HUES64 (cell line): ENCODE measurements around the gene RHEX.
A peak's percentile ranks its signal among the peaks of the same experiment; 100 is the strongest.

Source experiments
- H3K27ac ChIP-seq: 2 replicates; pipeline ENCODE4 v1.7.0; 2013; ENCODE audit warnings: low read depth, low read length, inconsistent platforms
- H3K27me3 ChIP-seq: 2 replicates; pipeline ENCODE4 v1.6.1; 2013; ENCODE audit warnings: mild to moderate bottlenecking, low read length; ENCODE audit not compliant: insufficient read depth
- H3K36me3 ChIP-seq: 2 replicates; pipeline ENCODE4 v1.6.1; 2013; ENCODE audit warnings: mild to moderate bottlenecking, low read length; ENCODE audit not compliant: insufficient read depth
- H3K4me1 ChIP-seq: 2 replicates; pipeline ENCODE4 v1.6.1; 2013; ENCODE audit warnings: mild to moderate bottlenecking, low read length, moderate library complexity; ENCODE audit not compliant: insufficient read depth
- H3K4me3 ChIP-seq: 2 replicates; pipeline ENCODE4 v1.5.1; 2013; ENCODE audit warnings: mild to moderate bottlenecking, low read length, moderate library complexity
- H3K9ac ChIP-seq: 2 replicates; pipeline ENCODE4 v1.6.1; 2013; ENCODE audit warnings: mild to moderate bottlenecking, low read depth, low read length
- H3K9me3 ChIP-seq: 2 replicates; pipeline ENCODE4 v1.6.1; 2013; ENCODE audit warnings: low read depth, low read length; ENCODE audit not compliant: insufficient read depth
- WGBS: fragments of 150-250, 120-280 bp; methylation state at CpG from one replicate; pipeline ENCODE4 v1.1.7; 2013; ENCODE audit warnings: missing lambda C conversion rate; 5-methylcytosine and 5-hydroxymethylcytosine counted together

RHEX gene

DNA sequence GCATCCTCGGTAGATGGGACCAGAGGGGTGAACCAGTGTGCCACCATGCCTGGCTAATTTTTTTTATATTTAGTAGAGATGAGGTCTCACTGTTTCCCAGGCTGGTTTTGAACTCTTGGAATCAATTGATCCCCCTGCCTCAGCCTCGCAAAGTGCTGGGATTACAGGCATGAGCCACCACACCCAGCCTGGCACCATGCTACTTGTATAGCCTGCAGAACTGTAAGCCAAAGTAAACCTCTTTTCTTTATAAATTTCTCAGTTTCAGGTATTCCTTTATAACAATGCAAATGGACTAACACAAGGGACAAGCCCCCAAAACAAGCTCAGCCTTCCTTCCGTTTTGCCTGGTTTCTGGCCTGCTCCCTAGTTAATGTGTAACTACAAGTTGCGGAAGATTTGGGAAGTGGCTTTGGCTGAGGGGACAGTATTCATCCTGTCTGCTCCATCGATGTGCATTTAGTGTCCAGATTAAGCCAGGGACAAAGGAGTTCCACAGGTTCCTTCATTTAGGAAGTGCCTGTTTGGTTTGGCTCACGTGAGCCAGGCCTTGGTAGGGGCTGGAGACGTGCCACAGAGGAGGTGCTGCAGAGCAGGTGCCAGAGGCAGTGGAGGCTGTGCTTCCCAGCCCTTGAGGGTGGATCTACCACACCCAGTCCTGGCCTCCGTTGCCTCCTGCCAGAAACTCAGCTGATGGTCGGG is 59.8 kb downstream of the RHEX start:
- Histone ChIP-seq H3K4me1 (0 out of 2 replicates have a peak, but pooled peaks cover 1% of the 10 kb centered on the region), H3K9ac (no peak overlapping the region), H3K36me3 (no peaks in the 10 kb centered on the region), H3K4me3 (no peak overlapping the region), H3K9me3 (no peaks in the 10 kb centered on the region), H3K27ac (no peak overlapping the region), H3K27me3 (peaks cover 22% of the 10 kb centered on the region)
- WGBS: 85% methylated on average over 9 of the region's 9 CpGs

- H3K36me3 ChIP-seq: no peaks in the 10 kb centered on the region
- 84% methylated on average over 6 of the region's 6 CpGs for WGBS
- H3K27me3 ChIP-seq: peaks cover 39% of the 10 kb centered on the region
- H3K27ac ChIP-seq: no peak overlapping the region
- H3K9ac ChIP-seq: no peak overlapping the region
- 0 out of 2 replicates have a peak, but pooled peaks cover 4% of the 10 kb centered on the region for H3K4me1 ChIP-seq
- H3K9me3 ChIP-seq: no peaks in the 10 kb centered on the region
- no peak overlapping the region for H3K4me3 ChIP-seq
These were observed 62.0 kb downstream of the RHEX start for GRCh38 chr1:206114692-206115640.

DNA sequence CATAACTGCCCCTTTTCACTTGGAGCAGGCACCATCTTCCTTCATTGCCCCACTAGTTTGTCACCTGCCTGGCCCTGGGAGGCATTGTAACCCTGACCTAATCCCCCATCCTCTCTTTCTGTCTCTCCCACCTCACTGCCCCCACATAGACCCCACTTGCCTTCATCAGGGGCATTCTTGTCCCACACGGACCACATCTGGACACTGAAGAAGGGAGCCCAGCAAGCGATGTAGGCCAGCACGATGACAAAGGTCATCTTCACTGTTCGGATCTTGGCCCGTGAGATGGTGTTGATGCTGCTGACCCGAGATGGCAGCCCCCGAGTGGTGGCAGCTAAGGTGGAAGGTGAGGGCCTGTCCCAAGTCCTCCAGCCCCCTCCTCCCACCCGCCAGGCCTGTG is 62.8 kb downstream of the RHEX start:
- Histone ChIP-seq H3K27me3 (peaks cover 39% of the 10 kb centered on the region), H3K36me3 (no peaks in the 10 kb centered on the region)

GRCh38 chr1:206116191-206116872 is 63.4 kb downstream of the RHEX start:
- H3K27me3 ChIP-seq: peaks cover 39% of the 10 kb centered on the region
- H3K9ac ChIP-seq: no peak overlapping the region
- peaks cover 8% of the 10 kb centered on the region; the same call in 1 of the 2 replicates for H3K9me3 ChIP-seq
- 0 out of 2 replicates have a peak, but pooled peaks cover 4% of the 10 kb centered on the region for H3K4me1 ChIP-seq
- WGBS: 93% methylated on average over 25 of the region's 25 CpGs
- H3K4me3 ChIP-seq: peak overlapping the region; percentile 60
- H3K27ac ChIP-seq: no peak overlapping the region
- no peaks in the 10 kb centered on the region for H3K36me3 ChIP-seq

More for the DNA sequence above, 62.8 kb downstream of the RHEX start:
- H3K9ac ChIP-seq: no peak overlapping the region
- H3K4me3 ChIP-seq: no peak overlapping the region
- peaks cover 2% of the 10 kb centered on the region; the same call in 1 of the 2 replicates for H3K9me3 ChIP-seq
- 97% methylated on average over 8 of the region's 8 CpGs for WGBS
- 0 out of 2 replicates have a peak, but pooled peaks cover 4% of the 10 kb centered on the region for H3K4me1 ChIP-seq
- no peak overlapping the region for H3K27ac ChIP-seq

- no peak overlapping the region for H3K27ac ChIP-seq
- 14% methylated on average over 5 of the region's 5 CpGs for WGBS
- H3K4me1 ChIP-seq: 0 out of 2 replicates have a peak, but pooled peaks cover 4% of the 10 kb centered on the region
- no peak overlapping the region for H3K9ac ChIP-seq
- no peaks in the 10 kb centered on the region for H3K36me3 ChIP-seq
- peak overlapping the region; percentile 60 for H3K4me3 ChIP-seq
- peaks cover 39% of the 10 kb centered on the region for H3K27me3 ChIP-seq
- H3K9me3 ChIP-seq: peaks cover 11% of the 10 kb centered on the region; the same call in 1 of the 2 replicates
These were observed 63.8 kb downstream of the RHEX start for GRCh38 chr1:206116873-206117150.

DNA sequence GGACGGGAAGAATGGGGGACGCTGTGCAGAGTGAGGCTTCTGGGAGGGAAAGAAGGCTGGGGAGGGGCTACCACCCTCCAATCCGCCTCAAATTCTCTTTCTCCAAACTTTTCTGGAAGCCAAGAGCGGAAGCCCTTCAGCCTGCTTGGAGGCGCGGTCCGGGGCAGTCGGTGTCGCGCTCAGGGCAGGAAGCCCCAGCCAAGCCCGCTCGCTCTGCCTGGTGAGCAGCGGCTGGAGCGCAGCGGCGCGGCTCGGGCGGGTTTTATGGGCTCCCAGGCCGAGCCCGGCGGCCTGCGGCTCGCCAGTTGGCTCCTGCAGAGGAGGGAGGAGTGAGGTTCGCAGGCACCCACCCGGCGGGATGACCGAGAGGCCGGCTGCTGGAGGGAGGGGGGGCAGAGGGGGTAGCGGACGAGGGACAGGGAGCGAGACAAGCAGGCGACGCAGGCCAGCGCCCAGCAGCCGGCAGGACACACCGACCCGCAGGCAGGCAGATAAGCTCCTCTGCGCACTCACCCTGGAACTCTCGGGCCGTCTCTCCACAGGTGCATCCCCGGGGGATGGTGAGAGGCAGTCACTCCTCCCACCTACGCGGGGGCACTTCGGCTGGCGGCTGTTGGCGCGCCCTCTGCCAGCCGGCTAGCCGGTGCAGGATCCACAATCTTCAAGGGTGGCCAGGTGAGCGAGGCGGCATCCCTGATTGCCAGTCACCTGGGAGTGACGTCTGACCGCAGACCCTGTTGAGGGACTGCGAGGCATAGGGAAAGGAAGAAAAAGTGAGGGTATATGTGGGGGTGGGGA is 64.4 kb downstream of the RHEX start, which contains the start of gene AVPR1B:
Gene AVPR1B, minus strand, starts transcription at position 238 of the 798 bp plus-strand sequence. CDS start 498 bp downstream, outside the sequence.
- H3K36me3 ChIP-seq: no peaks in the 10 kb centered on the region
- peaks cover 39% of the 10 kb centered on the region for H3K27me3 ChIP-seq
- 0 out of 2 replicates have a peak, but pooled peaks cover 4% of the 10 kb centered on the region for H3K4me1 ChIP-seq
- H3K9me3 ChIP-seq: peaks cover 11% of the 10 kb centered on the region; the same call in 1 of the 2 replicates
- H3K27ac ChIP-seq: no peak within 1 kb of the TSS
- 1% methylated on average over 55 of the region's 55 CpGs for WGBS
- peak within 1 kb of the TSS; percentile 60 for H3K4me3 ChIP-seq
- no peak within 1 kb of the TSS; the same call in 1 of the 2 replicates for H3K9ac ChIP-seq

- peaks cover 35% of the 10 kb centered on the region for H3K27me3 ChIP-seq
These were observed 67.4 kb downstream of the RHEX start for GRCh38 chr1:206120406-206120805.

DNA sequence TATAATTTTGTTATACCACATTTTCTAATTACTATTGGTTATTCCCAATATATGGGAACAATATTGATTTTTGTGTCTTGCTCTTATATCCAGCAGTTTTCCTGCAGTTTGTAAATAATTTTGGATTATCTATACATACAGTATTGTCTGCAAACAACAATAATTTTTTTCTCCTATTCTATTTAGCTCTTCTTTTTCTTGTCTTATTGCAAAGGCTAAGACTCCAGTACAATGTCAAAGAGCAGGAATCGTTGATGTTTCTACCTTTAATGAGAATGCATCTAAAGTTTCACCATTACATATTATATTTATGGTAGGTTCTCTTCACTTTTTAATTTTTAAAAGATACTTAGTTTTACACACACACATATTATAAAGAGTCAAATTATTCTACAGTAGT is 68.3 kb downstream of the RHEX start:
- Histone ChIP-seq H3K9me3 (peaks cover 14% of the 10 kb centered on the region; the same call in 1 of the 2 replicates), H3K36me3 (no peaks in the 10 kb centered on the region), H3K27me3 (peaks cover 31% of the 10 kb centered on the region), H3K4me3 (no peak overlapping the region), H3K9ac (no peak overlapping the region), H3K4me1 (0 out of 2 replicates have a peak, but pooled peaks cover 4% of the 10 kb centered on the region), H3K27ac (no peak overlapping the region)
- WGBS: 100% methylated on average over 1 of the region's 1 CpG

More at GRCh38 chr1:206120406-206120805, 67.4 kb downstream of the RHEX start:
- no peak overlapping the region for H3K27ac ChIP-seq
- H3K9me3 ChIP-seq: peaks cover 14% of the 10 kb centered on the region; the same call in 1 of the 2 replicates
- H3K36me3 ChIP-seq: no peaks in the 10 kb centered on the region
- H3K4me1 ChIP-seq: 0 out of 2 replicates have a peak, but pooled peaks cover 4% of the 10 kb centered on the region
- no peak overlapping the region for H3K9ac ChIP-seq
- no peak overlapping the region for H3K4me3 ChIP-seq

DNA sequence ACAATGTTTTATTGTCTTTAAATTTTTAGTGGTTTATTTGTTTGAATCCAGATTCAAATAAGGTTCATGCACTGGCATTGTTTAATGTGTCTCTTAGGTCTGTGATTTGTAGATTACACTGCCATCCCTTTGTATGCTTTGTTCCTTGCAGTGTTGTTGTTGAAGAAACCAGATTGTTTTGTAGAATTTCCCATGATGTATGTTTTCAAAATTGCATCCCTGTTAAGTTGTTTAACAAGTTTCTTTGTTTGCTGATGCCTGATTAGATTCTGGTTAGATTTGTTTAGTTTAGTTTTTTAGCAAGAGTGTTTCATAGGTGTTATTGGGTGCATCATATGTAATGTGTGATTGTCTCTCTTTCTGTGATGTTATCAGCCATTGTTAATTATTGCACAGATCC is 69.7 kb downstream of the RHEX start:
- Histone ChIP-seq H3K9me3 (peaks cover 14% of the 10 kb centered on the region; the same call in 1 of the 2 replicates), H3K36me3 (no peaks in the 10 kb centered on the region), H3K9ac (no peak overlapping the region), H3K27me3 (peaks cover 17% of the 10 kb centered on the region), H3K4me3 (no peak overlapping the region), H3K4me1 (0 out of 2 replicates have a peak, but pooled peaks cover 3% of the 10 kb centered on the region), H3K27ac (no peak overlapping the region)

- no peak overlapping the region for H3K9ac ChIP-seq
- no peak overlapping the region for H3K4me3 ChIP-seq
- no peak overlapping the region for H3K27ac ChIP-seq
- H3K27me3 ChIP-seq: no peaks in the 10 kb centered on the region; the same call in 1 of the 2 replicates
- H3K9me3 ChIP-seq: peaks cover 14% of the 10 kb centered on the region; the same call in 1 of the 2 replicates
- no CpG with 5 or more reads among the region's 1 CpG for WGBS
- H3K4me1 ChIP-seq: no peaks in the 10 kb centered on the region
- no peaks in the 10 kb centered on the region for H3K36me3 ChIP-seq
These were observed 72.4 kb downstream of the RHEX start for GRCh38 chr1:206125346-206125745.
